DND-41 (cell line): ENCODE results near the gene EPX.

ENCODE experiments used
- ATAC-seq: fragments of 200-7000 bp; cut with Tn5 transposase; 3 replicates; pipeline ENCODE4 v1.9.1; 2021; ENCODE audit warnings: low read depth; ENCODE audit not compliant: insufficient read depth
- DNase-seq: peaks from one replicate; pipeline ENCODE4 v3.0.0-alpha.2; 2020
- H2AFZ ChIP-seq: 2 replicates; pipeline ENCODE4 v1.6.0; 2012; ENCODE audit warnings: low read depth, low read length
- H3K27ac ChIP-seq: 2 replicates; pipeline ENCODE4 v1.5.1; 2012; ENCODE audit warnings: low read length, inconsistent platforms
- H3K27me3 ChIP-seq: fragments of 200-600 bp; sonication (generic); 2 replicates; pipeline ENCODE4 v1.6.0; 2012; ENCODE audit warnings: low read length, mild to moderate bottlenecking, inconsistent platforms; ENCODE audit not compliant: insufficient read depth, poor library complexity
- H3K36me3 ChIP-seq: 2 replicates; pipeline ENCODE4 v1.5.1; 2012; ENCODE audit warnings: low read length, inconsistent platforms; ENCODE audit not compliant: insufficient read depth
- H3K4me1 ChIP-seq: 2 replicates; pipeline ENCODE4 v1.5.1; 2012; ENCODE audit warnings: mild to moderate bottlenecking, low read length; ENCODE audit not compliant: insufficient read depth
- H3K4me2 ChIP-seq: 2 replicates; pipeline ENCODE4 v1.6.0; 2012; ENCODE audit warnings: mild to moderate bottlenecking, moderate library complexity, low read length, inconsistent platforms; ENCODE audit not compliant: insufficient read depth
- H3K4me3 ChIP-seq, 2 experiments: fragments of 200-600 bp in 1 of 2; shearing (Covaris generic) in 1 of 2; 2 replicates each; pipeline ENCODE4 v1.5.1; 2012 to 2016; ENCODE audit warnings: inconsistent platforms in 2 of 2, low read length in 2 of 2, mild to moderate bottlenecking in 2 of 2, low read depth in 1 of 2, moderate library complexity in 1 of 2
- H3K79me2 ChIP-seq: 2 replicates; pipeline ENCODE4 v1.6.0; 2012; ENCODE audit warnings: low read length, inconsistent platforms; ENCODE audit not compliant: insufficient read depth
- H3K9ac ChIP-seq: 2 replicates; pipeline ENCODE4 v1.6.0; 2012; ENCODE audit warnings: low read depth, mild to moderate bottlenecking, inconsistent platforms, low read length, moderate library complexity
- H3K9me3 ChIP-seq: 2 replicates; pipeline ENCODE4 v1.5.1; 2012; ENCODE audit warnings: low read length, moderate library complexity, mild to moderate bottlenecking, inconsistent platforms; ENCODE audit not compliant: insufficient read depth, severe bottlenecking
- H4K20me1 ChIP-seq: 2 replicates; pipeline ENCODE4 v1.6.0; 2012; ENCODE audit warnings: low read length; ENCODE audit not compliant: insufficient read depth
- CTCF ChIP-seq: IDR thresholded peaks from 2 replicates; pipeline ENCODE4 v1.5.1; 2012; ENCODE audit warnings: borderline replicate concordance, low read length, moderate library complexity, mild to moderate bottlenecking; ENCODE audit not compliant: poor library complexity, severe bottlenecking; ENCODE audit errors: extremely low read depth
- EZH2 ChIP-seq: IDR thresholded peaks from 3 replicates; pipeline ENCODE4 v1.6.1; 2012; ENCODE audit warnings: borderline replicate concordance, low read depth, mild to moderate bottlenecking, moderate library complexity, low read length, inconsistent platforms; ENCODE audit not compliant: severe bottlenecking

EPX gene

GRCh38 chr17:58148609-58149008, 43.9 kb upstream of the EPX start:
- H3K4me3 ChIP-seq, result no peak overlapping the region
- TF ChIP-seq EZH2, result no peak
- TF ChIP-seq CTCF, result no peak
- DNase-seq (no peak), ATAC-seq (no peak)
- H3K4me1 ChIP-seq, result peaks cover 14% of the 10 kb centered on the region
- H3K9me3 ChIP-seq, result no peaks in the 10 kb centered on the region
- H3K9ac ChIP-seq, result no peak overlapping the region
- peaks cover 18% of the 10 kb centered on the region for H3K27me3 ChIP-seq
- no peak overlapping the region for H3K27ac ChIP-seq
- no peaks in the 10 kb centered on the region for H4K20me1 ChIP-seq
- no peaks in the 10 kb centered on the region for H3K79me2 ChIP-seq
- no peaks in the 10 kb centered on the region for H3K36me3 ChIP-seq
- no peak overlapping the region for H2AFZ ChIP-seq
- no peak overlapping the region for H3K4me2 ChIP-seq

DNA sequence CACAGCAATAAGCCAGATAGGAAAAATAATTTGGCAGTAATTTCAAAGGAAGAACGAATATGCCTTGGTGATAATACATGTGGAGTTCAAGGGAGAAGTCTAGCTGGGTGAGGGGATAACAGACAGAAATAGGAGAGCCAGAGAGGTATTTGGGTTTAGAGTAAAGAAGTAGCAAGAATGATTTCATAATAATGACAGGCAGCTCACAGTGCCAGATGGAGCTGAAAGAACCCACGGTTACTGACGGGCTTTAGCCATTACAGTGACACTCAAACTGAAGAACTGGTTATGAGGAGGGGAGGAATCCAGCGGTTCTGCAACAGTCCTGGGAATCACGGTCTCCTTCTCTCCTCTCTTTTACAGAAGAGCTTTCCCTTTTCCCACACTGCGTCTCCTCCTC, 42.1 kb upstream of the EPX start:
- no peak for ATAC-seq
- no peak overlapping the region for H3K4me2 ChIP-seq
- no peak for DNase-seq
- peaks cover 18% of the 10 kb centered on the region for H3K27me3 ChIP-seq
- no peak overlapping the region for H3K4me3 ChIP-seq
- no peak for TF ChIP-seq EZH2
- no peak for TF ChIP-seq CTCF
- peaks cover 16% of the 10 kb centered on the region for H3K4me1 ChIP-seq
- no peak overlapping the region for H2AFZ ChIP-seq
- no peaks in the 10 kb centered on the region for H3K9me3 ChIP-seq
- no peaks in the 10 kb centered on the region for H4K20me1 ChIP-seq
- H3K9ac ChIP-seq, result no peak overlapping the region
- no peak overlapping the region for H3K27ac ChIP-seq
- H3K79me2 ChIP-seq, result no peaks in the 10 kb centered on the region
- H3K36me3 ChIP-seq, result no peaks in the 10 kb centered on the region

GRCh38 chr17:58153046-58153445, 39.5 kb upstream of the EPX start:
- H3K27me3 ChIP-seq, result peaks cover 13% of the 10 kb centered on the region
- no peaks in the 10 kb centered on the region for H3K79me2 ChIP-seq
- H4K20me1 ChIP-seq, result no peaks in the 10 kb centered on the region
- H3K9ac ChIP-seq, result no peak overlapping the region
- DNase-seq (peak; percentile 81), ATAC-seq (peak; percentile 100)
- no peaks in the 10 kb centered on the region for H3K9me3 ChIP-seq
- H3K27ac ChIP-seq, result no peak overlapping the region
- no peak overlapping the region for H2AFZ ChIP-seq
- H3K4me2 ChIP-seq, result peak overlapping the region; percentile 23; the same call in 1 of the 2 replicates
- H3K36me3 ChIP-seq, result no peaks in the 10 kb centered on the region
- TF ChIP-seq EZH2, result no peak
- no peak for TF ChIP-seq CTCF
- no peak overlapping the region for H3K4me3 ChIP-seq
- peaks cover 16% of the 10 kb centered on the region for H3K4me1 ChIP-seq

DNA sequence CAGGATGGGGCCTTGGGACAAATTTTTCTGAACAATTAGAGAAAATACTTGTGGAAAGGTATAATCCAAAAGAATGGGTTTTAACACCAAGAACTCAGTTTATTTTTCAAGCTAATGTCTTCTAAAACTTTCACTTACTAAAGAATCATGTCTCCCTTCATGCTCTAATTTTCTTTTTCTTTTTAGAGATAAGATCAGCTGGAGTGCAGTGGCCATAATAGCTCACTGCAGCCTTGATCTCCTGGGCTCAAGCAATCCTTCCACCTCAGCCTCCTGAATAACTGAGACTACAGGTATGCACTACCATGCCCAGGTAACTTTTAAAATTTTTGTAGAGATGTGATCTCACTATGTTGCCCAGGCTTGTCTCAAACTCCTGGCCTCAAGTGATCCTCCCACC, 38.9 kb upstream of the EPX start:
- Histone ChIP-seq H2AFZ (no peak overlapping the region), H3K4me1 (peaks cover 16% of the 10 kb centered on the region), H3K27me3 (peaks cover 9% of the 10 kb centered on the region), H3K27ac (no peak overlapping the region), H3K9ac (no peak overlapping the region), H3K79me2 (no peaks in the 10 kb centered on the region), H3K36me3 (no peaks in the 10 kb centered on the region), H4K20me1 (no peaks in the 10 kb centered on the region), H3K4me3 (no peak overlapping the region), H3K4me2 (peak overlapping the region; percentile 23; the same call in 1 of the 2 replicates), H3K9me3 (no peaks in the 10 kb centered on the region)
- TF ChIP-seq EZH2 (no peak), CTCF (no peak)
- DNase-seq (no peak), ATAC-seq (no peak)
